GDM1 (cell line): Measurements from ENCODE around the gene CELF4.

Experiments
- DNase-seq: peaks from one replicate; lab custom pipeline; 2025; lab: John Stamatoyannopoulos, UW

CELF4 gene

DNA sequence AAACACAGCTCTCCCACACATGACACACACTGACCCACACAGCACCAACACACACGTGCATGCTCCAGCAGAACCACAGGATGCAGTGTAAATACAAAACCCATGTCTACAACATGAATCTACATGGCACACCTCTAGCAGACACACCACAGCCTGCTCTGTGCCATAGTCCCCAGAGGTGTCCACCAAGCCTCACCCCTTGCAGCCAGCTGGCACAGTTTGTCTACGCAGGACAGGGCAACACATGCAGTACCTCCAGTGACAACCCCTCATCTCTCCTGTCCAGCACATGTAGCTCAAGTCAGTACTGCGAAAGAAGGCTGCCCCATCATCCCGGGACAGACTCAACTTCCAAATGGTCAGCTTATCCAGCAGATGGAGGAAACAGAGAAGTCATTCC, 18.9 kb downstream of the CELF4 start:
- no peak for DNase-seq

DNA sequence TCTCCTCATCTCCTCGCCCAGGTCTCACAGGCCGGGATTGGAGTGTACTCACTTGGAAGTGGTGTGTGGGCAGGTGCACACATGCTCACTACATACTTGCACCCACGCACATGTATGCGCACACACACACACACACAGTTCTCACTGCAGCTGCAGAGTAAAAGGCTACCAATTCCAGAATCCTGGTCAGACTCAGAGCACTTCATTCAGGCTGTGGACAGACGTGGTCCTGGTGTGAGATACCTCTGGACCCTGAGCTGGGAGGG, 19.4 kb downstream of the CELF4 start:
- DNase-seq = no peak

DNA sequence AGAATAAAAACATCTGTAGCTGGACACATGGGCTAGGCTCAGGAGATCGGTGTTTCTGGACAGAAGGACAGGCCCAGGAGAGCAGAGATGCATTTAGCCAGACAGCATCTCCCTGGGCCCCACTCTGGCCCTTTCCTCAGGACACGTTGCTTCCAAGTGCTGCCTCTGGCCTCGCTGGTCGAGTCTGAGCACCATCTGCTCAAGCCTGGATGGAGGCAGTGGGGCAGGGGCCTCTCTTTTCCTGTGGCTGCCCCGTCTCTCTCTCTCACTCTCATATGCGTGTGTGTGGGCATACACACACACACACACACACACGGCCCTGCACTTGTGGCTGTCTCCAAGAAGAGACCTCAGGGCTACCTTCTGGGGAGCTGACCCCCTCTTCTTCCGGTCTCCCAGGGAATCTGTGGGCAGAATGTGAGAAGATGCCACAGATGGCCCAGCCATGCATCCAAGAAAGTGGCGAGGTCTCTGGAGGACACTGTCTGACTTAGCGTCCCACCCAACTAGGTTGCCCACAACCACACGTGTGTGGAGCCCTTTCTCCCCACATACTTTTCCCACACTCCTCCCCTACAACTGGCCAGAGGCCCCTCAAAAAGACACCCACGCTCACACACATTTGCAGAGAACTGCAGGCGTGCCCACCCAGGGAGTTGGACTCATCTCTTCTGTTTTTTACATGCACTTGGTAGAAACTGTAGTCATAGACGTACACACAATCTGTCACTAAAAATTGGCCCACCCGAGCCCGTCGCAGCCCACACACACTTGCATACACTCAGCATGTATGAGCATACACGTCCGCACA, 19.9 kb downstream of the CELF4 start:
- no peak for DNase-seq

DNA sequence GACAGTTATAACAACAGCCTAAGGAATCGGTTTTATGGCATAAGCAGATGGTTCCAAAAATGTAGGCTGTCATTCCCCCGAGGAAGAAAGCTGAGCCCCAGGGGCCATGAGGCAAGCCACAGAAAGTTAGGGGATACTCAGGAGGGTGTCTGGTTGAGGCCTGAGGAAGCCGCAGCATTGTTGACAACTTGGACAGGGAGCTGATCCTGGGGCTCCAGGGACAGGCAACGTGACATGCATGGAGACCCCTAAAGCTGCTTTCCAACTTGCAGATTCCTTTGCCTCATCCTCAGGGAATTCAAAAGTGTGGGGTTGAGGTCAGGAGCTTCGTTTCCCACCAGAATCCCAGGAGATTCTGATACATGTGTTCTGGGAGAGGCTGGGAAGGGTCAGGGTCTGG, 20.9 kb downstream of the CELF4 start:
- DNase-seq = no peak

GRCh38 chr18:37544217-37544616, 21.4 kb downstream of the CELF4 start:
- DNase-seq = no peak

- no peak for DNase-seq
Observed at GRCh38 chr18:37543321-37543720, 22.3 kb downstream of the CELF4 start.

DNA sequence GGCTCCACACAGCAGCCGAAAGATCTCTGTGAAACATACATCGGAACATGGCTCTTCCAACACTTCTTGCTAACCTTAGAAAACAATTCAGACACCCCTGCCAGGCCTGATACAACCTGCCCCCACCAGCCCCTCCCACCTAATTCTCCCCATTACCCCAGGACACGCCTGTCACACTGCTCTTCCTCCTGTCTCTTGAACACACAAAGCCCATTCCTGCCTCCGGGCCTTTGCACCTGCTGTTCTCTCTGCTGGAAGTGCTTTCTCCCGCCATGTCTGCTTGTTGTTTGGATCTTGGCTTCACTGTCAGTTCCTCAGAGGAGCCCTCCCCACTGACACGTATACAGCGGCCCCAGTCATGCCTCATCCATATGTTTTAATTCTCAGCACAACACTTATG, 24.1 kb downstream of the CELF4 start:
- no peak for DNase-seq

DNA sequence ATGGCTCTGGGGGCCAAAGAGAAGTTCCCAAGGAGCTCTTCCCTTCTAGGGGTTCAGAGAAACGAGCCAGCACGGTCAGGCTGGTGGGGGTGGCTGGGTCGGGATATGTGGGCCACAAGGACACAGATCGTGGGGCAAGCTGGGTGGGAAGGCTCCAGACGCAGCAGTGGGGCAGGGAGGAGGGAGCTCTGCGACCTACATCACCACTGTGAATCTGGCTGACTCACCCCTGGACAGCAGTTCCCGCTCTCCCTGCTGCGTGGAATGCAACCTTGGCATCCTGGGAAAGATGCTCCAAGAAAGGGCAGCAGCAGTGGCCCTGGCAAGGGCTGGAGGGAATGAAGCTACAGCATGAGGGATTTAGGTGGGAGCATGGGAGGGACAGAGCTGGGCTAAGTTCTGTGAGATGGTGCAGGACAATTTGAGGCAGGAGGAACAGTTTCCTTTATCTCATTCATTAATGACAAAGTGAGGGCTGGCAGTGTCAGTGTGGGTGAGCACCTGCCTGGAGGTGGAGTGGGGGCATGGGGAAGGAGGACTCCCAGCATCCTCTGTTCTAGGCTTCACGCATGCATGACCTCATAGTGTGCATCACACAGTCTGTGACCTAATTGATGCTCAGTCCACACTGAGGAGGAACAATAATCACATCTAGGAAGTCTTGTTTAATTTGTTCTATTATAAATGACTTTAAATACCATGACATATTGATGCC, 25.0 kb downstream of the CELF4 start:
- DNase-seq = no peak

DNA sequence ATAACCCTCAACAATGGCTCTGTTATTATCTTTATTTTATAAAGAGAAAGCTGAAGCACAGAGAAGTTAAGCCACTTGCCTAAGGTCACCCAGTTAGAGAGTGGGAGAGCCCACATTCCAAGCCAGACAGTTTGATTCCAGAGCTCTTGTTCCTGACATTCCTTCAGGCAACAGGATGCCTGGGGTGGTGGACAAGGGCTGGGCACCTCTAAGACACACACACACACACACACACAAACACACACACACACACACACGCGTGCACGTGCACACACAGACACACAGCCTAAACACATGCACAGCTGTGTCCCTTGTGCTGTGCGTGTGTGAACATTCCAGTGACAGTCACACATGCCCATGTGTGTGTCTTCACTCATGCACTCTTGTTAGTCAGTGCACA, 26.4 kb downstream of the CELF4 start:
- no peak for DNase-seq

DNA sequence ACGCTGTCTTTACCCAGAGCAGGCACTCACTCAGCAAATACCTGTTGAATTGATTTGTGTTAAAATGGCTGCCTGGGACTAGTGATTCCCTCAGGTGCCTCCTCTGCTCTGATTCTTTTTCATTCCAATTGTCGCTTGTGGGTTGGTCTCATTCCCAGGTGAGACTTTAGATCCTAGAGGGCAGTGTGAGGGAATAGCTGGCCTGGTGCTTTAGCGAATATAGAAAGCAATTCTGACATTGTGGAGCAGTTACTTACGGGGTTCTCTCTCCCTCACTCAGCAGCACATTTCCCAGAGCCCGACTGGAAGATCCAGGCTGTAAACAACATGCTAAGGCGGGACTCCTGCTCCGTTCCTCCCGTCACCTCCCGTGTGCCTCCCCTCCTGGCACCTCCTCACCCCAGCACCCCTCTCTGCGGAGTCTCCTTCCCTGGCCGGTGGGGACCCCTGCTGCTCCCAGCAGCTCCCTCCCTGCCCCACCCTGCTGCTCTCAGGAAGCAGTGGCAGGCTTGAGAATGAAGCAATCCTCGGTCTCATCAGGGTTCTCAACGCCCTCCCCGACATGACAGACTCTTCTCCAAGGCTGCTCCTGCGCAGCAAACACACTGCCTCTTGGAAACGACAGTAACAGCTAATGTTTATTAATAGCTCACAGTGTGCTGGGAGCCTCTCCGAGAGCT, 26.9 kb downstream of the CELF4 start:
- no peak for DNase-seq

DNA sequence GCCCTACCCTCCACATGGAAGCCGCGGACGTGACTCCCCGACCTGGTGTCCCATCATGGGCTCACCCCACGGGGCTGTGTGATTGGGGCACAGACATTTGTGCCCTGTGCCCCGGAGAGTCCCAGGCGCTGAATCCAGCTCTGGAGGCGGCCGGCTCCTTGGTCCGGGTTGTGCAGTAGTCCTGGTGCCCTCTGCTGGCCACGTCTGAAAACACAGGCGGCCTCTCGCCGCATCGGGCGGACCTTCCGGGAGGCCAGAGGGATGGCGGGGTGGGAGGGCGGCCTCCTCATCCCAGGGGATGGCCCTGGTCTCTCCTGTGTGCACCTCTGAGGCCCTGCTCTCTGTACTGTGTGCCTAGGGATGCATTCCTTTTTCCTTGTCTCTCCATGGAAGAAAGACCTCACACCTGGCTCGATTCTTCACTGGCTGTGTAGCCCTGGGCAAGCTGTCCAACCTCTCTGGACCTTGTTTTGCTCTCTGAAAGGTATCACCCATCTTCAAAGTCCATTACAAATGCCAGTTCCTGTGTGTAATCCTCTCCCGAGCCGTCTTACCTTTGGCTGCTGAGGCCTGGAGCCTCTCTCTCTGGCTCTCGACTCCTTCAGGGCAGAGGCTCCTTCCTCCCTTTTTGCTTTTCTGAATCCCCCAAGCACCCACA, 27.6 kb downstream of the CELF4 start:
- DNase-seq = no peak

- DNase-seq = no peak
Observed at GRCh38 chr18:37536656-37537055, 28.9 kb downstream of the CELF4 start.

DNA sequence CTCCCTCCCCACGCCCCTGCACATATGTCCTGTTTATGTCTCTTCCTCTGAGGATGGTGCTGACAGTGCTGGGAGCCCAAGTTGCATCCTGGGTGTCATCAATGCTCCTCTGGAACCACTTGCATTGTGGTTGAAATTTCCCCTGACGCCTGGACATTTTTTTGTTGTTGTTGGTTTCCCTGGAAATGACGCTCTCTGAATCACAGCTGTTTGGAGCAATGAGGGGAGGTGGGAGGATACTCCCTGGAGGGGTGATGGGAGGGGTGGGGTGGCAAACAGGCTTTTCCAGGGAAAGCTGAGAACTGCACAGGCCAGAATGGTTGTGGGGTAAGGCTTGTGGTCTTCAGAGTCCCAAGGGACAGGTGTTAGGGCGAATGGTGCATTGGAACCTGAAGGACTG, 29.6 kb downstream of the CELF4 start:
- no peak for DNase-seq

DNA sequence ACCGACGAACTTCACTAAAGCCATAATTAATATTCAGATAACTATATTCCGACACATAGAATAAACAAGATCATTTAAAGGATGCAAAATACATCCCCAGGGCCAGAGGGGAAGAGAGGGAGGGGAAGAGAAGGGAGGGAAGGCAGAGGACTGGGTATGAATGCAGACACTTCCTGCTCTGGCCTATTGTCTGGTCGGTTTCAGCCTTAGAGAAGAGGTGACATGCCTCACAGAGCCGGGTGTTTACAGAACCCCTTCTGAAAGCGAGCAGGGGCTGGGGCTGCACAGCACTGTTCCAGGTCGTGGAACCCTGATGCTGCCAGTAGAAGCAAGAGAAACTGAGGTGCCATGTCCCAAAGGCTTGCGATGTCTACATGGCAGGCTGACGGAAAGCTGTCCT, 31.0 kb downstream of the CELF4 start:
- no peak for DNase-seq

DNA sequence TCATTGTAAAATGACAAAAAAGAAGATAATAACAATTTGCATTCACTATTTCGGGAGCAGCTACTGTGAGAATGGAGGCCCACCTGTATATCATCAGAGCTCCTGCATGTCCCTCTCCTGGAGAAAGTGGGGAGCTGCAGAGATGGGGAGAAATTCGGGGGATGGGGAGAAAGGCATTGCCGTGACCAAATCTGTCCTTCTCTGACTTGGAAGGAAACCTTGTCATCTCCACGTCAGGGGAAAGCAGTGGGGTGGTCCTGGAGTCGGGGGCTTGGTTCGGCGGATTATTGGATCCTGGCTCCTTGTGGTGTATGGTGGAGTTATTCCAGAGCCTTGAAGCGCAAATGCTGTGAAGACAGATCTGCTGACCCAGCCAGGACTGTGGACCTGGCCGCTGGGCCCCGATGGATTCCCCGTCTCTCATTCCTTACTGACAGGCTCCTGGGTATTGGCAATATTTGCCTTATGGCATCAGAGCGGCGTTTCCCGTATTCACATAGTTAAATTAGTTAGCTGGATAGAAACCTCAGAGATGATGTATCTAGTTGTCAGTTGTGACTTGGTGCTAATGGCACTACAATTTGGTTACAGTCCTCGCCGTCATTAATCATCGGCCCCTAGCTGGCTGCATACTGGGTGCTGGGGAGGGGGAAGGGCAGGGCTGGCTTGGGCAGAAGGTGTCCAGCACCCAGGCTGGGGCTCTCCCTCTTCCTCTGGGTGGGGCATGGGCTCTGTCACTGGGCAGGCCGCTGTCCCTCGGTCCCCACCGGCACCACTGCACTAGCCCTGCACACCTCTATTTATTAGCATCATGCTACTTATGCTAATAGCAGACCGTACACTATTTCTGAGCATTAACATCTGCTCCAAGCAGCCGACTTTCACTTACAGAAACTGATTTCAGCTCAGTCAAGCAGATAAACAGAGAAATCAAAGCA, 31.7 kb downstream of the CELF4 start:
- no peak for DNase-seq

- no peak for DNase-seq
Observed at GRCh38 chr18:37532917-37533316, 32.7 kb downstream of the CELF4 start.

DNA sequence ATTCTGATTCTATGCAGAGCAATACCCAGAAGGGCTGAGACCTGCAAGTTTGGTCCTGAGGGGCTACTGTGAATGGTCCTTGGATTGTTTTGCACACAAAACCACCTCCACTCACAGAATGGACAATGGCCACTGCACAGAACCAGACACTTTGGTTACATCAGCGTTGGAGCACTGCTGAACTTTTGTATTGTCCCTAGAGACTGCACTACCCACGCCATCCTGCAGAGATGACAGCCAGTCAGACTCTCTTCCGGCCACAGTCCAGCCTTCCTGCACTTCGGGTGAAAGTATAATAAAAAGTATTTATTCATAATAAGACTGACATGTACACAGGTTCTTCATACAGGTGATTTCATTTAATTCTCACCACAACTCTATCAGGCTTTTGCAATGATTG, 35.7 kb downstream of the CELF4 start:
- no peak for DNase-seq

DNA sequence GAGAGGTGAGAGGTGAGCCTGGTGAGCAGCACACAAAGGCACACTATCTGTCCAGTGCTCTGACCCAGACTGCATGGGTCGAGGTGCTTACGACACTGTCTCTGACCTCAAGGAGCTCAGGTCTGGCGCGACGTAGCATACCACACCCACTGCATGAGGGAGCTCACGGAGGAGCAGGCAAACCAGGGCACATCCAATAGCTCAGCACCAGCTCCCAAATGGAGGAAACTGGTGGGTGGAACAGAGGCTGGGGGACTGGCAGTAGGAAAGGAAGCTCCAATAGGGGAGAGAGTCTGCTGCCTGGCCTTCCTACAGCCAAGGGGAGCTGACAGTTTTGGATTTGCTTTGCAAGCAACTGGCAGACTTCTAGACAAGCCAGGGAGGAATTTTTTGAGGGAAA, 36.3 kb downstream of the CELF4 start:
- no peak for DNase-seq

- DNase-seq = no peak
Observed at GRCh38 chr18:37527395-37527794, 38.2 kb downstream of the CELF4 start.

- DNase-seq = no peak
Observed at GRCh38 chr18:37525262-37525585, 40.4 kb downstream of the CELF4 start.

- no peak for DNase-seq
Observed at GRCh38 chr18:37524498-37525261, 40.9 kb downstream of the CELF4 start.
